HG02970 (cell line): Measurements from ENCODE around the gene TMED10.

Source experiments
- ATAC-seq: cut with Tn5 transposase; IDR thresholded peaks from one replicate; pipeline ENCODE4 v1.9.1; 2021; ENCODE audit warnings: mild to moderate bottlenecking, moderate library complexity, moderate number of reproducible peaks; ENCODE audit not compliant: unreplicated experiment, low FRiP score

TMED10 gene

GRCh38 chr14:75092698-75093097 is 83.7 kb downstream of the TMED10 start:
- ATAC-seq: no peak

DNA sequence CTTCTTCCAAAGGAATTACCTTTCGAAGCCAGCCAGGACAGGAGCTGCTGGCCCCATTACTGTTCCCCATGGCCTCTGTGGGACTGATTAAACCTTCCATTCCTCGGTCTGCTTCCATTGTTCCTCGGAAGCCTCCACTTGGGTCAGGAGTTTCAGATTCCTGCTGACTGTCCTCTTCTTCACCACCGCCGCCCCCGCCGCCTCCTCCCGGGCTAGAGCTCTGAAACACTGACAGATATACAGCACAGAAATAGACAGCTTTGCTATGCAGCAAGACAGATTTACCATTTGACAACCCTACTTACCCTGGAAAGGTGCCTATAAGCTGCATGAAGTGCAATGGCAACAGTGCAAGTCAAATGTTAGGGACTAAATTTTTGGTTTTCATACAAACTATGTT is 85.2 kb downstream of the TMED10 start:
- ATAC-seq: no peak

DNA sequence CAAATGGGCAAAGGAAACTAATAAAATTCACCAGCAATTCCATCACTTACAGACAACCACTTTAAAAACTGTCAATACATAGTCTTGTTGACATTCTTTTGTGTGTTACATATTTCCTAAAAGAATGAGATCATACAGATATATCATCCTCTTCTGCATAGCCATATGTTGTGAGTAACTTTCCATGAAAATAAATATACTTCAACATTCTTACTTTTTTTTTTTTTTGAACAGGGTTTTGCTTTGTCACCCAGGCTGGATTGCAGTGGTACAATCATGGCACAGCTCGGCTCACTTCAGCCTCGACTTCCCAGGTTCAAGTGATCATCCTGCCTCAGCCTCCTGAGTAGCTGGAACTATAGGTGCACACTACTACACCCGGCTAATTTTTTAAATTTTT is 86.1 kb downstream of the TMED10 start:
- ATAC-seq: no peak

DNA sequence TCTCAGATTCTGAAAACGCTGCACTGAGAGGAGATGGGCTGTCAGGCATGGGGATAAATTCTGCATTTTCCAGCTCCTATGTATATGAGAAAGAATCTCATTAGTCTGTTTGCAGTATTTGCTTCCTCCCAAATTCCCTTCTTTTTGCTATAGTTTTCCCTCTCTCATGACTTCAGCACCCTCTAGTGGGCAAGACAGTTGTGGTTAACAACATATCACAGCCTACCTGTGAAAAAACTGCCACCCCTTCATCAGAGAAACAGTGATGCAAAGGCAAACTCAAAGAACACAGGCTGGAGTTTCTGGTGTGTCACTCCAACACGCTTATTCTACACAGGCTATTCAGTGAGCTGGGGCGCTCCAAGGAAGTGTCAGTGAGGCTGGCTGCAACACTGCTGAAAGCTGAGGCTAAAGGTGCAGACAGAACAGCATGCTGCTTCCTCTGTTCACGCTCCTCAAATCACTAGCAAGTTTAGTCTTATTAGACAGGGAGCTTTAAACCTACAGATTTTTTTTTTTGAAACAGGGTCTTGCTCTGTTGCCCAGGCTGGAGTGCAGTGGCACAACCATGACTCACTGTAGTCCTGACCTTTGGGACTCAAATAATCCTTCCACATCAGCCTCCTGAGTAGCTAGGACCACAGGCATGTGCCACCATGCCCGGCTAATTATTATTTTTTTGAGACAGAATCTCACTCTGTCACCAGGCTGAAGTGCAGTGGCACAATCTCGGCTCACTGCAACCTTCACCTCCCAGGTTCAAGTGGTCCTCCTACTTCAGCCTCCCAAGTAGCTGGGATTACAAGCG is 87.6 kb downstream of the TMED10 start:
- no peak for ATAC-seq

GRCh38 chr14:75088153-75088552 is 88.3 kb downstream of the TMED10 start:
- no peak for ATAC-seq

GRCh38 chr14:75084513-75084912 is 91.9 kb downstream of the TMED10 start:
- no peak for ATAC-seq

DNA sequence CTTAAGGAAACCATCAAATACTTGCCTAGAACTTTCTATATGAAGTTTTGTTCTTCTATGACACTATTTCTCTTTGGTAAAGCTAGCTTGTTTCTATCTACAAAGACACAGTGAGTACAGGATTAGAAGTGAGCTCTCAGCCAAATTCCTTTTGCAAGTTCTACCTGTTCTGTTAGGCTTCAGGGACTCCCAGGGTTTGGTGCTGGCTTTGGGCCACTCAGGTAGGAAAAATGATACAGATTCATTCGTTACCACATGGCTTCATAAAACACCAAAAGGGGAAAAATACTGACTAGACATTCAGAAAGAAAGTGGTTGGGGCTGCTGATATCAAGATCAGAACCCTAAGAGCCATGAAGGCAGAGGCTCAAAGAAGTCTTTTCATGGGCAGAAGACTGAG is 93.1 kb downstream of the TMED10 start:
- no peak for ATAC-seq

GRCh38 chr14:75081660-75082229 is 94.7 kb downstream of the TMED10 start:
- no peak for ATAC-seq
